Fibroblast of skin of left quadriceps (primary cell): ENCODE results near the gene CACNA1D.

Source experiments
- DNase-seq, 2 experiments: peaks; one replicate each; pipeline ENCODE4 v3.0.0-alpha.2; 2013; ENCODE audit warnings: low read depth in 2 of 2

The CACNA1D gene

DNA sequence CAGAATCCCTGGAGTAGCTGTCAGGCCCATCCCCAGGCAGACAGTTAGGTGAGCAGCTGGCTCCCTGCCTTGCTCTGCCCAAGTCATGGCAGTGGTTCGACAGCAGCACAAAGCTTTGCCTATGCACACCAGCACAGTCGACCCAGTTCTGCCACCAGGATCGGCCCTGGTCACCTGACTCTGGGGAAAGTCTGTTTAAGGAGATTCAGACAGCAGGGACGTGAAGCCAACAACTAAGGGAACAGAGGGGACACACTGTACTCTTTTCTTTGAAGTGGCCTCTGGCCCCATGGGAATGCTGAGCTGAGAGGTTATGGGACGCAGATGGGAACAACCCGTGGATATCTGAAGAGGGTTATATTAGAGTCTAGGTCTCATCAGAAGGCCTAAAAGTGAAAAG lies 217.0 kb downstream of the CACNA1D start:
- DNase-seq = no peak

DNA sequence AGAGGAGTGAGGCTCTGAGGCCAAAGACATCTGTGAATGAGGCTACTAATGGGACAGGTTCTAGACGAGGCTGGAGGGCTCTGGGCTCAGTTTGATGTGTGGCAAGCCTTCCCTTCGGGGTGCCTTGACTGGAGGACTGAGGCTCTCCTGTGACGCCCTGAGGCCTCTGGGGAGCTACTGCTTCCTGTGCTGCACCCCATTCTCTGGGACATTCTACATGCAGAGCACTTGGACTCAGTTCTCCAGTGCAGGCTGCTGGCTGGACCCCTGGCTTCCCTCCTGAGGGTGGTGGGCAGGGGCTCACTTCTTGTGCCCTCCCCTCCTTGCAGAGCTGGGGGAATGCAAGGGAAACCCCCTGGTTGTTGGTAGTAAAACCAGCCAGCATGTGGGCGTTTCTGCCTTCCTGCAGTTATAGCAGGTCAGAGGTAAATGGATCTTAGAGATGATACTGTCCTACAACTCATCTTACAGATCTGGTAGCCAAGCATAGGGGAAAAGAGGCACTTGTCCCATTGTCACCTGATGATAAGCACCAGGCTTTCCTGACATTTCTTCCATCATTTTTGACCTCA lies 218.5 kb downstream of the CACNA1D start:
- DNase-seq = no peak

DNA sequence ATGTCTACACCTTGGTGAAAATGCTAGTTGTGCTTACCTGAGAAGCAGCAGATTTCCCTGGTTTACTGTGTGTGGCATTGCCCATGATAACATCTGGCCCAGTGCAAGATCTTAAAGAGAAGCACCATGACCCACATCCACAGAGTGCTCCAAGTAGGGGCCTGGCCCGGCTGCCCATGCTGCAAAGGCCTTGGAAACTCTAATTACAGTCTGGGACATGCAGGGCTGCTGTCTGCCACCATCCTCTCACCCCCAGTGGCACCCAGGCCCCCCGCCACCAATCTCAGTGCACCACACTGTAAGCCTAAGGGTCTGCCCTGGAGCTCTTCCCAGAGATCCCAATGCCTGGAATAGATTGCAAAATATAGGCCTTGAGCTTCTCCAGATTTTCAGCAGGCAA lies 219.2 kb downstream of the CACNA1D start:
- no peak for DNase-seq

DNA sequence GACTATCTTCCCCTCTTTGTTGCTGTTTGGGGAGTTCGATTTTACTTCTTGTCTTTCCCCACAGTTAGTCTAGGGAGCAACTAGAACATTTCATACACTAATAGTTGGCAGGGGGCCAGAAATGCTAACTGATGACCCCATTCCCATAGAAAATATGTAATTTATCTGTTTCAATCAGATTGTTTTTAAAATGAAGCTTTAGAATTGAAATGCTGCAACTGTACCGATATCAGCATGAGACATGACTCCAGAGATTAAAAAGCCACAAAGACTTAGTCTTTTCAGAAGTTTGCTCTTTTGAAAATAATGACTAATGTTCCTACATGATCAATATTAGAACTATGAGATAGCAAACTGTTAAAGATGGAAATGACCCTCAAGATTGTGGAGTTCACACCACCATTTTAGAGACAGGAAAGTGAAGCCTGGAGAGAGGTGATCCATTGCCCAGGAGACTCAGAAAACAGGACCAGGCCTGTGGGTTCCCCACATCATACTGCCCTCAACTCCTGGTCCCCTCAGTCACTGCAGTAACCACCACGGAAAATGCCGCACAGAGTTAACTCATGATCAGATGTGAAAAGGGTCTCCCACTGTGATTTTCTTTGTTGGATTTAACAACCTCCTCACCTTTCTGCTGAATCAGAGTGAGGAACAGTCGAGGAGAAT lies 221.5 kb downstream of the CACNA1D start:
- DNase-seq = no peak

DNA sequence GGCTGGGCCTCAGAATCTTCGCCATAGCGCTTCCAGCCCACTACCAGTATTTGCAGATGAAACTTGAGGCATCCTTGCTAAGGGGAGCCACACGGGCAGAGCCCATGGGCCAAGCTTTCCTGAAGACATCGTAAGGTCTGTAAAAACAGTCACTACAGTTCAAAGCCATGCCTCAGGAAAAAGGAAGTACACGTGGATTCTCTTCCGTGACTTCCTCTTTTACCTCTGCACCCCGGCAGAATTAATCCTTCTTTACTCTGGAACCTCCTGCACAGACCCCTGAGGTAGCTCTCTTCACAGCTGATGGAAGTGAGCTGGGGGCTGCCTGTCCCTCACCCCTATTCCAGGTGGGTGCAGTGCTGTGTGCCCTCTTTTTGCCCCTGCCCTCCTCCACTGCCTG lies 222.6 kb downstream of the CACNA1D start:
- DNase-seq = no peak

DNA sequence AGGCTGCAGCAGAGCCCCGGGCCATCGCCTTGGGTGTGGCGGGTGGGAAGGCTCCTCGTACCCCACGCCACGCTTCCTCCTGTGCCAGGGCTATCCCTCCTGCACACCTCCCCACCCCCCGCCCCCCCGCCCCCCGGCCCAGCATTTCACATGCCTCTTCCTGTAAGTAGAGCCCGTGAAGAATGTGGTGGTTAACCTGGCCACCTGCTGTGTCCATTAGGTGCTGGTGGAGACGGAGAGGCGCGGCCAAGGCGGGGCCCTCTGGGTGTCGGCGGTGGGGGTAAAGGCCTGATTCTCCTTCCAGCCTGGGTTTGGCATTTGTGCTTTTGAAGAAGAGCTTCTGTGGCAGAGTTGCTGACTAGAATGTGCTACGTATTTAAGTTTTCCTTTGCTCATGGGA lies 224.1 kb downstream of the CACNA1D start:
- DNase-seq = no peak

DNA sequence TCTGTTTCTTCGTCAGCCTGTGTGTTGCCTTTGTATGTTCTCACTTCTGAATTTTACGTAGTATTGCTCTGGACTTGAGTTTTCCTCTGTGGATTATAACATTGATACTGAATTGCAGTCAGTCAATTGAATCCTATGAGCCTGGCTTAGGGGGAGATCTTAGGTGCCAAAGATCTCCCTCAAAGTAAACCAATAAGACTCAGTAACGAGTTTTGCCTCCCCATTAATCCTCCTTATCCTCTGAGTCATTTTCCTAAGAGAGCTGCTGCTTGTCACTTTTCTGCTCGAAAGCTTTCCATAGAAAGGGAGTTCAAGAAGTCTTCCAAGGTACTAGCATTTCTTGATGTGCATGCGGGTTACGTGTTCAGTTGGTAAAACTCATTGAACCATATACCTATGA lies 225.4 kb downstream of the CACNA1D start:
- DNase-seq = no peak

DNA sequence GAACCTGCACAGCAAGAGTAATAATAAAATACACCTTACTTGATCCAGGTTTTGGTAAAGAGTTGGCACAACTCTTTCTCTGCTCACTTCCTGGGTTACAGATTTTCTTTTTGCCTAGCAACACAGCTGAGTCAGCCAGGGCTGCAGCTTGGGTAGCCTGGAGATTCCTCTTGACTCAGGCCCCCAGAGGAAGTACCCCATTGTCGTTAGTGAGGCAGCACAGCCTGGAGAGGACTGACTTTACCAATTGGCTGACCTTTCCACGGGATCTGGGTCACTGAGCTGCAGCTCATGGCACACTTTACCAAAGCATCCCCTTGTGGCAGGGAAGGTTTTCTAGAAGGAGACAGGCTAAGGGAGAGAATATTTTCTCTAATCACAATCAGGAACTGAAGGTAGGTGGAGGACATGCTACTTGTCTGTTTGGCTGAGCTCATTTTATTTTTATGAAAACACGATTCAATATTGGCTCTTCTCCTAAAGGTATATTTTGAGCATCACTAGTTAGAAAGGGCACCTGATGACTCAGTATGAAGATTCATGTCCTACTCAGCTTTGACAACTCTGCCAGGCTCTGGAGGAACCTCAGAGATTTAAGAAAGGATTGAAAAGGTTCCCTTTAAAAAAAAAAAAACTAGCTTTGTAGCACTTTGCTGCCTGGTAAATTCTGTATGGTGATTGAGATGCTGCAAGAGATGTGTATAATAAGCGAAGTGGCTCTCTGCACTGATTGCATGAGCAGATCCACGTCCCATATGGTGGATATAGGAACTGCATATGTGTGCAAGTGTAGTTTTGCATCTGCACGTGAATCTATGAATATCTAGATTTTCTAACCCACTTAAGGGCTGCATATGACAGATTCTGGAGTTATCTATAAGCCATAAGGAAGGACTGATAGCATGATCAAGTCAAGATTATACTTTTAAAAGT lies 227.0 kb downstream of the CACNA1D start:
- no peak for DNase-seq

DNA sequence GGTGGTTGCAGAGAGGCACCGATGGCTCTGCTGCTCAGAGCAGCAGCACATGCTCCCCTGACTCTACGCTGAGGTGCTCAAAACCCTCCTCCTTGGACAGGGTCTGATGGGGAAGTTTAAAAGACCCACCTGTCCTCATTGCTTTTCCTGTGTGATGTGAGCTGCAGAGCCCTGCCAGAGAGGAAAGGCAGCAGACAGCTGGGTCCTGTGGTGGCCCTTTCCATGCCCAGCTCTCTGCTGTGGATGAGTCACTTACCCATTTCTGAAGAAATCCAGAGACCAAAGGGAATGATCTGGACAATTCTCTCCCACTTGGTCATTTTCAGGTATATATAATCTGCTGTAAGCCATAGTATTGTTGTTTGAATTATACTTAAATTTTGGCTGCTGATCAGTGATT lies 230.2 kb downstream of the CACNA1D start:
- no peak for DNase-seq

DNA sequence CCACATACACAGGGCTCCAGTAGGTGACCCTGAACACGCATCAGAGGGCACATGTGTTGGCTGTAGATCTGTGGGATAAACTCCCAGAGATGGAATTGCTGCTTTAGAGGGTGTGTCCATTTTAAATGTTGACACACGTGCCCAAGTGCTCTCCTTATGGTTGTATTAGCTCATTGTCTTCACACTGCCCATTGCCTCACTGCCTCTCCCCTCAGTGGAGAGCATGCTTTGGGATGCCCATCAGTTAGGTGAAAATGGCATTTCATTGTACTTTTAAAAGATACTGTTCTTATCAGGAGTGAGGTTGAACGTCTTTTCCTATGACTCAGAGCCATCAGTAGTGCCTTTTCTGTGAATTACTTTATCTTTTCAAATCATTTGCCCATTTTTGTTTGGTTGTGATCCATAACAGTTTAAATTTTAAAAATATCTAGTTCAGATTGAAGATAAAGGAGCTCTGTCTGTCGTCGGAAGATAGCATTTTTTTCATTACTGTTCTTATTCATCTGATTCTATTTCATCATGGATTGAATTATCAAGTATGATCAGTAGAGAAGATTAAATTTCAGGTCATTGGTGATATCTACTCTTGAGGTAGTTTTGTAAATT lies 231.1 kb downstream of the CACNA1D start:
- DNase-seq = no peak

DNA sequence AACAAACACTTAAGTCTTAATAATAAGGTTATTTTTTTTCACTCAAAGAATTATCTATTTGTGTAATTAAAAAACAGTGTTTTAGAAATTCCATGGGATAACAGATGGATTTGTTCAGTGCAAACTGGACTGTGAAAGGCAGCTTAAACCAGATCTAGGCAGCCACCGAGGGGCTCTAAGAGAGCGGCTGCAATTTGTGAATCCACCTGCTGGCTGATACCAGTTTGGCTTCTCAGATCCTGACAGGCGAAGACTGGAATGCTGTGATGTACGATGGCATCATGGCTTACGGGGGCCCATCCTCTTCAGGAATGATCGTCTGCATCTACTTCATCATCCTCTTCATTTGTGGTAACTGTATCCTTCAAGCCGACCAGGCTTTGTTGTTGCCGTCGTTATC lies 232.2 kb downstream of the CACNA1D start:
- no peak for DNase-seq

DNA sequence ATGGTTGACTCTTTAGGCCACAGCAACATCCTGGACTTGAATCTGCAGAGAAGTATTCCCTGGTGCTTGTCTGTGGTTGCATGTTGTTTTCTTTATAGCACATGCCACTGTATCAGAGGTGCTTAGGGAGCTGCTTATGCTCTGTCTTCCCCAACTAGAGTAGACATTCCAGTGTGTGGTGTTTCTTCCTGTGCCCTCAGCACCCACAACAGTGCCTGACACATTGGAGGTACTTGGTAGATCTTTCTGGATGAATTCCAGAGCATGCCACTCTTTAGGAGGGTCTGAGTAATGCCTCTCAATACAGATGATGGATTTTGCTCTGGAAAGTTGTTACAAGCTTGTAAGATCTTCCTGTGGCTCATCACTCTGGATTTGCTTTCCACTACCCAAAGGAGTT lies 234.2 kb downstream of the CACNA1D start:
- DNase-seq = no peak

DNA sequence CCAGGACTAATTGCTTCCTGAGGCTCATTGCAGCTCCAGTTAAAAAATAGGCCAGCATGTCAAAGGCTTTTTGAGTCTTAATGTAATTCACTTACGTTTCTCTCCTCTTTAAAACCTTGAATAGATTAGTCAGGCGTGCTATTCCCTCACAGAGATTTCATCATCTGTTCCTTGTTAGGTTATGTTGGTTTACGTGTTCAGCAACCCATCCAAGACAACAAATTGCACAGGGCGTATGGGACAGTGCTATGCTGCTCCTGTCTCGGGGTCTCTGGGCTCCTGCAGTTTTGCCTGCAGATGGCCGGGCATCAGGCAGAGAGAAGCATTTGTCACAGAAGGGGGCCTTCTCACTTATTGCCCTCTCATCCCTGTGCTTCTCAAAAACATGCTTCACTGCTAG lies 234.7 kb downstream of the CACNA1D start:
- DNase-seq = peak; percentile 40 to 45

DNA sequence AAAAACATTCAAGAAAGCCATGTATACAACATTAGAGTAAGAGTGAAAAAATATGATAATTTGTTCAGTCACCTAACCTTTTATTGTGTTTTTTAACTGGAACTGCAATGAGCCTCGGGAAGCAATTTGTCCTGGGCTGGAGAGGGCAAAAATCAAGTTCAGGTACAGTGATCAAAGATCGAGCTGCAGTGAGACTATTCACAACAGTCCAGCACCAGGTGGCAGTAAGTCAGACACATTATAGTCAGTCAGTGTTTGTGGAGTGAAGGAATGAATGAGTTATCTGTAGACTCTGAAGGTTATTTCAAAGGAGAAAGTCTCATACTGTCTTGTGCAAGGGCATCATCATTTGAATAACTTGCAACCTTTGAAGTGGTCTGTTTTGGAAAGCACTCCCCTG lies 235.2 kb downstream of the CACNA1D start:
- DNase-seq = no peak

DNA sequence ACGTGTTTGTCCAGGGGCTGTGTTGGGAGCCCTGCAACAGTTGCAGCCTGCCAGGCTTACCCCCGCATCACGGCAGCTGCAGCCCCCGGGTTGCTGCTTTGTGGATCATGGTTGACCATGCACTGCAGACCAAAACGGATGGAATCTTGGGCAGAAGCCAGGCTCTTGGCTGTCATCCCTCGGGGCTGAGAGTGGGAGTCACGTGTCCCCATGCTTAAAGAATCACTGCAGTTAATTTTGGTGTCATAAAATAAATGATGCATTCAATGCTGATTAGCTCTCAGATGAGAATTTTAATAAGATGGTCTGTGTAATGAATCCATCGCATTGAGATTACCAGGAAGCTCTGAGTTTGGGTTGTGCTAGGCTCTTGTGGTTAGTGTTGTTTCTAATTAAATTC lies 236.2 kb downstream of the CACNA1D start:
- peak; percentile 23 to 34 for DNase-seq

DNA sequence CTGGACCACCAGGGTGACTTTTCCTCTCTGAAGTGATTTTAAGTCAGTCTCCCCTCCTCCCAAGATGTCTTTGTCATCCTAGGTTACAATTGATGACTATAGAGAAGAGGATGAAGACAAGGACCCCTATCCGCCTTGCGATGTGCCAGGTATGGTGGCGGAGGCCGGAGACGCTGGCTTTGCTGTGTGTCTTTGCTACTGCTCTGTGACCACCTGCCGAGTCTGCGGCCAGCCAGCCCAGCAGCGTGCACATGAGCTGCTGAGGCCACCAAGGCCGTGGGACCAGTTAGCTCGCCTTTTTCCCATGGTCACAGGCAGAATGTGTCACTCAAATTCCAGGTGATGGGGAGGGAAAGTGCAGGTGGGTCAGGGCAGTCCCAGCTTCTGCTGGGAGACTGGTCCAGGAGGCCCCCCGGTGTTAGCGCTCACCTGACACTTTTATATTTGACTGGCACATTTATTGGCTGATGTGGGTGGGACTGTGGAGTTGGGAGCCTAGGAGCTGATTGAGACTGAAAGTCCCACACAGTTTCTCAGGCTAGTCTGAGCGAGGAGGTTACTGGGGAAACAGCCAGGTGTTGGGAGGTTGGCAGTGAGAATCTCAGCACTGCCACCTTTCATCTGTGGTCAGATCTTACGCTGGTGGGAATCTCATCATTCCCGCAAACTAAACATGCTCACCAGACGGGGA lies 237.7 kb downstream of the CACNA1D start:
- no peak for DNase-seq

DNA sequence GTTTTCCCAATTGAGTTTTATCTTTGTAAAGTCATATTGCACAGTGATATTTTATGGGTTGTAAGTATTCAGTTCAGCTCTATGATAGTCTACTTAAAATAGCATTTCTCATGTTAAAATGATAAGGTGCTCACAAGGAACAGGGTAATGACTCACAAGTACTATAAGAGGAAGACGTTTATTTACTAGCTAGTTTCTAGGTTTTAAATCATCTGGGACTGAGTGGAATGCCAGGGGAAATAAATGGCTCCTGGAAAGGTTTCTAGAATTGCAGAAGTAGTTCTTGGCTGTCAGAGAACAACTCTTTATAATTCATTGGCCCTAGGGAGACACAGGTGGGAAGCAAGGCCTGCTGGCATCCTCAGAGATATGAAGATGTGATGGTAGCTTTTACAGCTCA lies 239.0 kb downstream of the CACNA1D start:
- DNase-seq = no peak

DNA sequence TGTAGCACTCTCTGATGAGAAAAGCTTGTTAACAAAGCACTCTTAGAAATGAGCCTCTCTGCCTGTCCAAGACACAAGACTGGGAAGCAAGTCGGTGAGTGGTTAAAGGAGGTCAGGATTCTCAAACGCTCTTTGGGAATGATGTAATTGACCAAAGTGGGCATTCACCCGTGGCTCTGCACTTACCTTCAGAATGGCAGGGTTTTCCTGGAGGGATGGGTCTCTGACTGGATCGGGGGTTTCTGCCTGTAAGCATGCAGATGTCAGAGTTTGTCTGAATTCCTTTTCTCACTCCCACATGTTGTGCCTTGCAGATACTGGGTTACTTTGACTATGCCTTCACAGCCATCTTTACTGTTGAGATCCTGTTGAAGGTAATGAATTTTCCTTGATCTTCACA lies 245.6 kb downstream of the CACNA1D start:
- DNase-seq = no peak

DNA sequence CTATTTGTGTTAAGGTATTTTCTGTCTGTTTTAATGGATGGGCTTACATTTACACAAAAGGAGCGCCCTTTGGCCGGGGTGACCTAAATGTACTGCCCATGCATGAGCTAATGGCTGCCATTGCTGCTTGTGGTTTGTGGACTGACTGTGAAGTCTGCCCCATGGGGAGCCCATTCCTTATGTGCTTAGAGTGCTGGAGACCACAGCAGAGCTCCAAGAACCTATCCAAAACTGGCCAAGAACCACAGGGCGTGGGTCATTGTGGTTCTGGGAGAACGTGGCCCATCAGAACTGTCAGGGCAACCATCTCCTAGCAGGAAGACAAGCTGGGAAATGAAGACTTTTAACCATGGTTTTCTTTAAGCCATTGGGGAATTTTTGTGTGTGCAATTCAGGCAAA lies 246.5 kb downstream of the CACNA1D start:
- no peak for DNase-seq

DNA sequence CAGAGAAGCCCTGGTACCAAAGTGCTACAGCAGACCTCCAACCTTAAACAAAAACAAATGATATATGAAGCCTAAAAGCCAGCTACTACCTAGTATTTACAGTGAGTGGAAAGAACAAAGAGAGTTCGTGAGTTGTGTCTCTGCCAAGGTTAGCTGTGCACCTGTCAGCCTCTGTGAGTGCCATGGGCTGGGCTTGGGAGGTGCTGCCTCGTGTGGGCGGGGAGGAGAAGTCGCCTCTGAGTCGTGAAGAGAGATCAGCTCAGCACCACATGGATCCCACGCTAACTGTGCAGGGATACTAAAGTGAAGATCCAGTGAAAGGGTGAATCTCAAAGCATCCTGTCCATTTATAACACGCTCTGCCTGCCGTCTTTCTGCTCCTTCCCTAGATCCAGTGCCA lies 249.9 kb downstream of the CACNA1D start:
- DNase-seq = no peak

DNA sequence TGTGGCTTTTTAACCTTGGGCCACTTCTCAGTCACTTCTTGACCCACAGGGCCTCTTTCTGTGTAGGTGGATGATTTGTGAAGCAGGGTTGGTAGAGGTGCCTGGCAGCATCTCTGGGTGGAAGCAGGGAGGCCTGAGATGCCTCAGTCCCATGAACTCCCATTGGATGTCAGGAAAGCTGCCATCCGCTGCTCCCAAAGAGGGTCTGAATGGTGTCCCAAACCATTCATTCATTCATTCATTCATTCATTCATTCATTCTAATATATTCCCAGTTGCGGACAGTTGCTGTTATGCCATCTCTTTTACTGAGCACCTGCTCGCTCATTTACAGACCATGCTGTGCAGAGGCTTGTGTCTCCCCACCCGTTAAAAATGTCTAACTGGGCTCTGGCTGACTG lies 253.1 kb downstream of the CACNA1D start:
- no peak for DNase-seq
